DLD1 (cell line): Measurements from ENCODE around the gene AP1M2.
"Not testable (repeated sequence)": the region's sequence is repeated elsewhere in the genome, so short reads cannot be mapped to it uniquely, and the experiment has no call there.

ENCODE experiments used
- in situ Hi-C: cut with HindIII; loops from 2 replicates; pipeline ENCODE4 v1.10.0; 2017; ENCODE audit warnings: low sequenced_read_pairs

The AP1M2 gene

GRCh38 chr19:10565567-10566407 lies 21.3 kb downstream of the AP1M2 start, which contains the start of gene KRI1:
Gene KRI1 (minus strand): TSS chr19:10566010. CDS start chr19:10565999, 11 bp downstream.
- in situ Hi-C loops: no loop called here

DNA sequence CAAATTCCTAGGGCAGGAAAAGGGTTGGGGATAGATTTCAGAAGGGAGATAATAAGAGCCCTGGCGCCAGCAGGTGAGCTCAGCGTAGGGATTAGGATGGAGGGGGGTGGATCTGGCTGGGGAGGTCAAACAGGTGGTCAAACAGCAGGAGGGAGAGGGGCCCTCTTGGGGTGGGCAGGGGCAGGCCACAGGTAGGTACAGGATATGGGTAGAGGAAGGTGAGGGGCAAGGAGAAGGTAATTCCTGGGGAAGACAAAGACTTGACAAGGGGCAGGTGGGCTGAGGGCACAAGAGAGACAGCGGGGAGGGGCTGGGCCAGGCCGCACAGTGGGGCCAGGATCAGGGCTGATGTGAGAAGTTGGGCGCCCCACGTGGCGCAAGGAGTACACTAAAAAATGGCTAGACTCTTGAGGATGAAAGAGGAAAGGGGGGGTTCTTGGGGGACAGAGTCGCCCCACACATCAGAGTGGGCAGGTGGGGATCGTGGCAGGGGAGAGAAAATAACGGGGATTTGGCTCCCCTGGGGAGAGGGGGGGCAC lies 22.0 kb downstream of the AP1M2 start:
- in situ Hi-C loops: no loop called here

DNA sequence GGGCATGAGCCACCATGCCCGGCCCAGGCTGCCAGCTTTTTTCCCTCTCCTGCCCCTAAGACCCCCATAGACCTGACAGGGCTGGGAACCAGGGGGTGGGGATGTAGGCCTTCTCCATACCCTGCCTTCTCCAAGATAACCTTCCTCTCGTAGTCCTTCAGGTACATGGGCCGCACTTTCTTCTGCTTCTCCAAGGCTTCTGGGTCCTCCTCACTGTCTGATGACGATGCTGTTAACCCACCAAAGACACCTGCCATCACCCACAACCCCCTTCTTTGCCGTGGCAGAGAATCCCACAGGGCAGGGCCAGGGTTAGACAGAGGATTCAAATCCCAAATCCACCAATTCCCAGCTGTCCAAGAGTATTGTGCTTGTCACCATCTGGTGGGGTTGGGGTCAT lies 24.5 kb downstream of the AP1M2 start:
- in situ Hi-C loops: no loop called here

- in situ Hi-C loops: no loop called here
These were observed 27.0 kb downstream of the AP1M2 start for GRCh38 chr19:10560154-10560553.

DNA sequence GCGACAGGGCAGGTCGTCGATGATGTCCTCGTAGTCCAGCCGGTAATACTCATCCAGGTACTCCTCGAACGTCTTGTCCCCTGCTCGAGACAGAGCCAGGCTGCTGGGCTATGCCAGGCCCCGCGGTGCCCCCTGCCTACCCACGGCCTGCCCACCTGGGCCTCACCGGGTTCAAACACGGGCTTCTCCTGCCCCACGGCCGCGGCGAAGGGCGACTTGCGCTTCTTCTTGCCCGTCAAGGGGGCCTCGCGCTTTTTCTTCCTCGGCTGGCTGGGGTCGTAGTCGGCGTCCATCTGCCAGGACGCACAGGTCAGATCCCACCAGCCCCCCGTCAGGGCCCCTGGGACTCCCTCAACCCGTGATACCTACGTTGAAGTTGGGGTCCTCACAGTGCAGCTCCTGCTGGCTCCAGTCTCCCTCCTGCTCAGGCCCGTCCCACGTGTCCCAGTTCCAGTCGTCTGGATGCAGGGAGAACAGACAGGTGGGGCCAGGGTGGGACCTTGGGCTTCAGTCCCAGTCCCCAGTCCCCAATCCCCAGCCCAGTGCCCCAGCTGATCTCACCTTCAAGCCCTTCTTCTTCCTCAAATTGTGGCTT lies 29.4 kb downstream of the AP1M2 start:
- in situ Hi-C loops: no loop called here

GRCh38 chr19:10555610-10555973 lies 31.5 kb downstream of the AP1M2 start:
- in situ Hi-C loops: no loop called here

GRCh38 chr19:10554760-10555609 lies 32.1 kb downstream of the AP1M2 start:
- in situ Hi-C loops: no loop called here

GRCh38 chr19:10553943-10554381 lies 33.1 kb downstream of the AP1M2 start:
- in situ Hi-C loops: no loop called here

GRCh38 chr19:10553087-10553667 lies 33.9 kb downstream of the AP1M2 start:
- in situ Hi-C loops: no loop called here

DNA sequence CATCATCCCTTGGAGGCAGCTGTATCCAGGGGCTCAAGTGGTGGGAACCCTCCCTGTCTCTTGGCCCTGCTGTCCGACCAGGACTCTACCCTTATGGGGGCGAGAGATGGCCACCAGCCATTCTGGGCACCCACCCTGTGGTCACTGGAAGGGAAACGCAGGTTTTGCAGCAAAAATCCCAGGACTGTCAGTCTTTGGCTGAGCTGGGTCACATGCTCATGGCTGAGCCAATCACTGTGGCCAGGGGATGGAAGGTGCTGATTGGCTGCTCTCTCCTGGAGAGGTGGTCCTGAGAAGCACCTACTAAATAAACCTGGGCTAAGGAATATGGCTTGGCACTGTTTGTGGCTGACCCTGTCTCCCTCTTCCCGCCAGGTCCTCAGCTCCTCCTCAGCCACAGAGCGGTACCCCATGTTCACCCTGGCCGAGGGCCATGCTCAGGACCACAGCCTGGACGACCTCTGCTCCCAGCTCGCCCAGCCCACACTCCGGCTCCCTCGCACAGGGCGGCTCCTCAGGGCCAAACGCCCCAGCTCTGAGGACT lies 34.5 kb downstream of the AP1M2 start:
- in situ Hi-C loops: no loop called here

DNA sequence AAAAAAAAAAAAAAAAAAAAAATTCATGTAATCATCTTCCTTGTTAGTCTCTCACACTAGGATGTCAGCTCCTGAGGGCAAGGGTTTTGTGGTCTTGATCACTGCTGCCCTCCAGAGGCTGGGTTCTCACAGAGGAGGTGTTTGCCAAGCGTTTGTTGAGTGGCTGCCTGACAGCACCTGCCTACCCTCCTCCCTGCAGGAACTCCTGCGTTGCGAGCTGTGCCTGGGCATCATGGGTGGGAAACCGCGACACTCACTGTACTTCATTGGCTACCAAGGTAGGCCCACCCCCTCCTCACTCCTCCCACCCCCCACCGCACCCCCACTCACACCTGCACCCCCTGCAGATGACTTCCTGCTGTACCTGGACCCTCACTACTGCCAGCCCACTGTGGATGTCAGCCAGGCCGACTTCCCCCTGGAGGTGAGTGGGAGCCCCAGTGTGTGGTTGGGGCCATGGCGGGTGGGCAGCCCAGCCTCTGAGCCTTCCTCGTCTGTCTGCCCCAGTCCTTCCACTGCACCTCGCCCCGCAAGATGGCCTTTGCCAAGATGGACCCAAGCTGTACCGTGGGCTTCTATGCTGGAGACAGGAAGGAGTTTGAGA lies 35.3 kb downstream of the AP1M2 start:
- in situ Hi-C loops: no loop called here

GRCh38 chr19:10551006-10551405 lies 36.1 kb downstream of the AP1M2 start:
- in situ Hi-C loops: not testable (repeated sequence)

DNA sequence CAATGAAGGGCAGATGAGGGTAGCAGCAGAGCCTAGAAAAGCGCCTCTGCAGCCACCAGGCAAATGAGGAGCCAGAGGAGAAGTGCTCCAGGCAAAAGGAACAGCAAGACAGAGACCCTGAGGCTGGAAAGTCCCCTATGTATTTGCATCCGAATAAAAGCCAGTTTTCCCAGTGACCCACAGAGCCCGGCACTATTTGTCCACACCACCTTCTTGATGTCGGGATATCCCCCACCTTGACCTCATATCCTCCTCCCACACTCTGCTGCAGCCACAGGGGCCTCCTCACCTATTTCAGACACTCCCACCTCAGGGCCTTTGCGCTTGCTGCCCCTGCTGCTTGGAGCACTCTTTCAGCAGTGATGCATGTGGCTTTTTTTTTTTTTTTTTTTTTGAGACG lies 36.8 kb downstream of the AP1M2 start:
- in situ Hi-C loops: no loop called here

DNA sequence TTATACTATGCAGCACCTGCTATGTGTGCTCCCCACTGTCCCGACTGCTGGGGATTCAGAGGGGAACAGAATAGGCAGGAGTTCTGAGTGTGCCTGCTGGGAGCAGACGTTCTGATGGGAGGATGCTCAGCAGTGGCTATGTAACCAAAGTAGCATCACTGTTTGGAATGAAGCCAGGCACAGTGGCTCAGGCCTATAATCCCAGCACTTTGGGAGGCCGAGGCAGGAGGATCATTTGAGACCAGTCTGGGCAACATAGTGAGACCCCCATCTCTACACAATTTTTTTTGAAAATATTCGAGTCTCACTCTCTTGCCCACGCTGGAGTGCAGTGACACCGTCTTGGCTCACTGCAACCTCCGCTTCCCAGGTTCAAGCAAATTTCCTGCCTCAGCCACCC lies 37.4 kb downstream of the AP1M2 start:
- in situ Hi-C loops: no loop called here

DNA sequence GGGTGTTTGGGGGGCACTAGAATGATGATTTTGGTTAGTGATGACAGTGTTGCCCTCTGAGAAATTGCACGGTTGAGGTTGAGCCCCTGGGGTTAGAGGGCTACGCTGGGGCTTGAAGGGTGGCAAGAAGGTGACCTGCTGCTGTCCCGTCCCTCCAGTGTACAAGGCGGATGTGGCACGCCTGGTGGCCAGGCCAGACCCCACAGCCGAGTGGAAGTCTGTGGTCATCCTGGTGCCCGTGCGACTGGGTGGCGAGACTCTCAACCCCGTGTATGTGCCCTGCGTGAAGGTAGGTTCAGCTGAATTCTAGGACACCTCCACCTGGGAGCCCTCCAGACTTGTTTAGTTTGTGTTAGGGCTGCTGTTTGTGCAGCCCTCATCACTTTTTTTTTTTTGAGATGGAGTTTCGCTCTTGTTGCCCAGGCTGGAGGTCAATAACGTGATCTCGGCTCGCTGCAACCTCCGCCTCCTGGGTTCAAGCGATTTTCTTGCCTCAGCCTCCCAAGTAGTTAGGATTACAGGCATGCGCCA lies 38.3 kb downstream of the AP1M2 start:
- in situ Hi-C loops: no loop called here

DNA sequence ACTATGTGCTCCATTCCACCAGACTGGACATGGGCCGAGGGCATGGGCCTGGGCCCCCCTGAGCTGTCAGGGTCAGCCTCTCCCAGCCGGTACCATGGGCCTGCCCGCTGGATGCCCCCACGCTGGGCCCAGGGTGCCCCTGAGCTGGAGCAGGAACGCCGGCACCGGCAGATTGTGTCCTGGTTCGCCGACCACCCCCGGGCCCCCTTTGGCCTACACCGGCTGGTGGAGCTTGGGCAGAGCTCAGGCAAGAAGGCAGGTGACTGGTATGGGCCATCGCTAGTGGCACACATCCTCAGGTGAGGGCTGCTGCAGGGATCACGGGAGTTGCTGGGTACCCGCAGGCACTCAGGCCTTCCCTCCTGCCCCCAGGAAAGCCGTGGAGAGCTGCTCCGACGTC lies 40.3 kb downstream of the AP1M2 start:
- in situ Hi-C loops: no loop called here

DNA sequence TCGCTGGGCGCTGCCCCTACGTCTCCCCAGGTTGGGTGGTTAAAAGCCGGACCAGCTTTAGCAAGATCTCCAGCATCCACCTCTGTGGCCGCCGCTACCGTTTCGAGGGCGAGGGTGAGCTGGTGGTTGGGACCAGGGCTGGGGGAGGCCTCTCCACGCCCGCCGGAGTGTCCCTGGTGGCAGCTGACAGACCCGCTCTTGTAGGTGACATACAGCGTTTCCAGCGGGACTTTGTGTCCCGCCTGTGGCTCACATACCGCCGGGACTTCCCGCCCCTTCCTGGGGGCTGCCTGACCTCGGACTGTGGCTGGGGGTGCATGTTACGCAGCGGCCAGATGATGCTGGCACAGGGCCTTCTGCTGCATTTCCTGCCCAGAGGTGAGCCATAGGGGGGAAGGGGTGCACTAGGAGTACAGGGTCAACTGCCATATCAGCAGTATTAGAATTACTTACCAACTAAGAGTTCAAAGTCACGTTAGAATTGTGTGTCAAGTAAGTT lies 42.3 kb downstream of the AP1M2 start:
- in situ Hi-C loops: no loop called here

DNA sequence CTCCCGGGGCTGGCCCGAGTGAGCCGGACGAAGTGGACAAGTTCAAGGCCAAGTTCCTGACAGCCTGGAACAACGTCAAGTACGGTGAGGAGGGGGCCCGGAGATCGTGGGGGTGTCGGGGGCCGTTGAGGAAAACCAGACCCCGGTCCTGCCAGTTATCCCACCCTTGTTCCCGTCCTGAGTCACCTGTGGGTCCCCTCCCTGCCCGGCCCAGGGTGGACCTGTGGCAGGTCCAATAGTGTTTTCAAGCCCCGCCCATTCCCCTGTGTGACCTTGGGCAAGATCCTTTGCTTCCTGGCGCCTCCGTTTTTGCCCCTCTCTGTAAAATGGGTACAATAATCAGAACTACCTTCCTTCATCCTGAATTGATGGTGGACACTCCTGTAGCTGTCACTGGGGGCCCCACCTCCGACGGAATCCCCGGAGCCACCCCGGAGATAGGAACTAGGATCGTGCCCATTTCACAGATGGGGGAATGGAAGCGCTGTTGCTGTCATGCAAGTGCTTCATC lies 42.8 kb downstream of the AP1M2 start:
- in situ Hi-C loops: no loop called here

DNA sequence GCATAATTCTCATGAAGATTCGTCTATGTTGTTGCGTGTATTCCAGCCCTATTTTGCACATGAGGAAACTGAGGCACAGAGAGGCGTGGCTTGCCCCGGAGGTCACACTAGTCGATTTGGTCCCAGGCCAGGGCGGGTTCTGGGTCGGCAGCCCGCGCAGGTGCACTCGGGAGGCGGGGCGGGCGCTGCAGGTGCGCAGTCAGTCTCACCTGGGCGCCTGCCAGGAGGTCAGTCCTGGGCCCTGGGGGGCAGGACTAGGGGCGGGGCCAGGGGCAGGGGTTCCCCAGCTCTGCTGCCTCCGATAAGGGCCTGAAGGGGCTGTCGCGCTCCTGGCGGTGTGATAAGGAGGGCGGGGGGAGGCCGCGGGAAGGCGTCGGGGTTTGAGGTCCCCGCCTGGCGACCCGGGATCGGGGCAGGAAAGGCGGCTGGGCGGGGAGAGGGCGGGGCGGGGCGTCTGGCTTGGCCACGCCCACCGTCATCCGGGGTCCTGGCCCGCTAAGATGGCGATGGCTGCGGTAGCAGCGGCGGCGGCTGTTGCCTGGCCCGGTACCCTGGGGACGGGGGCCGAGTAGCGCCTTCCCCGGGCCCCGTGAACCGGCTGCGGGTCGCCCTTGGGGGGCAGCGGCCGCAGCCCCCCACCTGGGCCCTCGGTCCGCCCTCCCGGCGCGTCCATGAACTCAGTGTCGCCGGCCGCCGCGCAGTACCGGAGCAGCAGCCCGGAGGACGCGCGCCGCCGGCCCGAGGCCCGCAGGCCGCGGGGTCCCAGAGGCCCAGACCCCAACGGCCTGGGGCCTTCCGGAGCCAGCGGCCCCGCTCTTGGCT lies 43.5 kb downstream of the AP1M2 start, which contains the start of gene ATG4D:
Gene ATG4D, plus strand, starts transcription at position 485 of the 822 bp plus-strand sequence. Its CDS starts 187 bp downstream, at position 672.
- in situ Hi-C loops: no loop called here
